Osteoblast (primary cell): ENCODE data around the gene METAP1D. TPM values are rescaled to one million over a fixed set of nuclear protein-coding genes. Genes with fewer than 3 reads are reported as not detected.

ENCODE experiments used
- DNase-seq: peaks from one replicate; pipeline ENCODE4 v3.0.0; 2011; ENCODE audit warnings: low spot score, mixed read lengths; ENCODE audit not compliant: insufficient read length; ENCODE audit errors: missing footprints
- H2AFZ ChIP-seq: 2 replicates; pipeline ENCODE4 v1.6.0; 2011; ENCODE audit warnings: mild to moderate bottlenecking, low read length
- H3K27ac ChIP-seq: 2 replicates; pipeline ENCODE4 v1.5.1; 2011; ENCODE audit warnings: mild to moderate bottlenecking, low read depth, low read length, moderate library complexity
- H3K27me3 ChIP-seq: 2 replicates; pipeline ENCODE4 v1.6.0; 2012; ENCODE audit warnings: mild to moderate bottlenecking, control low read depth, inconsistent platforms, low read length, moderate library complexity; ENCODE audit not compliant: insufficient read depth
- H3K36me3 ChIP-seq: 2 replicates; pipeline ENCODE4 v1.5.1; 2011; ENCODE audit warnings: mild to moderate bottlenecking, low read length, control low read depth, moderate library complexity; ENCODE audit not compliant: insufficient read depth
- H3K4me1 ChIP-seq: 2 replicates; pipeline ENCODE4 v1.5.1; 2011; ENCODE audit warnings: mild to moderate bottlenecking, low read length, control low read depth, moderate library complexity; ENCODE audit not compliant: insufficient read depth
- H3K4me2 ChIP-seq: 2 replicates; pipeline ENCODE4 v1.6.0; 2011; ENCODE audit warnings: mild to moderate bottlenecking, low read length; ENCODE audit not compliant: insufficient read depth
- H3K4me3 ChIP-seq: fragments of 200-600 bp; sonication (generic); 3 replicates; pipeline ENCODE4 v1.5.1; 2012; ENCODE audit warnings: mild to moderate bottlenecking, low read length, inconsistent platforms; ENCODE audit not compliant: insufficient read depth
- H3K79me2 ChIP-seq: 2 replicates; pipeline ENCODE4 v1.6.0; 2012; ENCODE audit warnings: mild to moderate bottlenecking, low read length, control low read depth, inconsistent platforms; ENCODE audit not compliant: insufficient read depth
- H3K9me3 ChIP-seq: 2 replicates; pipeline ENCODE4 v1.5.1; 2011; ENCODE audit warnings: low read depth, low read length, control low read depth
- H4K20me1 ChIP-seq: 2 replicates; pipeline ENCODE4 v1.6.0; 2012; ENCODE audit warnings: mild to moderate bottlenecking, low read length, control low read depth; ENCODE audit not compliant: insufficient read depth
- total RNA-seq: library from RNA; depleted of rRNA; stranded (reverse); fragments of >200 nt; gene quantifications from 2 replicates; pipeline ENCODE4 v1.2.3, GENCODE V29; 2012
- TF ChIP-seq, protein P1 (sequence below): IDR thresholded peaks from 2 replicates; pipeline ENCODE4 v1.5.1; 2011; ENCODE audit warnings: mild to moderate bottlenecking, low read depth, low read length, moderate library complexity; ENCODE audit errors: extremely low read depth

The METAP1D gene
- total RNA-seq, 1 donor, result 11.2 TPM

DNA sequence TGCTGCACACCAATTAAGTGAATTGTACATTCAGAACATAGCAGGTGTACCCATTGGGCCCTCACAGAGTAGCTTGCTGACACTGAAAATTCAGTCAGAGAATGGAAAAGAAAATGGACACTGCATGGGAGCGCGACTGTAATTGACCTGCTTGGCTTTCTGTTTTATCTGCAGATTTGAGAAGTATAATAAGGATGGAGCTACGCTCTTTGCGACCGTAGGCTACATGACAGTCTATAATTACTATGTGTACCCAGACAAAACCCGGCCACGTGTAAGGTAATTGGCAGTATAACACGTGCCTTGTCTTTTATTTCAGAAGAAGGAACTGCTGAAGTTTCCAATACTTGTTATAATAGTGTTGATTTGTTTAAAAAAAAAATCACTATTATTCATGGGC, 33.5 kb upstream of the METAP1D start:
- no peak overlapping the region for H2AFZ ChIP-seq
- TF ChIP-seq, protein P1, sequence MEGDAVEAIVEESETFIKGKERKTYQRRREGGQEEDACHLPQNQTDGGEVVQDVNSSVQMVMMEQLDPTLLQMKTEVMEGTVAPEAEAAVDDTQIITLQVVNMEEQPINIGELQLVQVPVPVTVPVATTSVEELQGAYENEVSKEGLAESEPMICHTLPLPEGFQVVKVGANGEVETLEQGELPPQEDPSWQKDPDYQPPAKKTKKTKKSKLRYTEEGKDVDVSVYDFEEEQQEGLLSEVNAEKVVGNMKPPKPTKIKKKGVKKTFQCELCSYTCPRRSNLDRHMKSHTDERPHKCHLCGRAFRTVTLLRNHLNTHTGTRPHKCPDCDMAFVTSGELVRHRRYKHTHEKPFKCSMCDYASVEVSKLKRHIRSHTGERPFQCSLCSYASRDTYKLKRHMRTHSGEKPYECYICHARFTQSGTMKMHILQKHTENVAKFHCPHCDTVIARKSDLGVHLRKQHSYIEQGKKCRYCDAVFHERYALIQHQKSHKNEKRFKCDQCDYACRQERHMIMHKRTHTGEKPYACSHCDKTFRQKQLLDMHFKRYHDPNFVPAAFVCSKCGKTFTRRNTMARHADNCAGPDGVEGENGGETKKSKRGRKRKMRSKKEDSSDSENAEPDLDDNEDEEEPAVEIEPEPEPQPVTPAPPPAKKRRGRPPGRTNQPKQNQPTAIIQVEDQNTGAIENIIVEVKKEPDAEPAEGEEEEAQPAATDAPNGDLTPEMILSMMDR, result no peak
- H3K36me3 ChIP-seq, result peaks cover 7% of the 10 kb centered on the region

DNA sequence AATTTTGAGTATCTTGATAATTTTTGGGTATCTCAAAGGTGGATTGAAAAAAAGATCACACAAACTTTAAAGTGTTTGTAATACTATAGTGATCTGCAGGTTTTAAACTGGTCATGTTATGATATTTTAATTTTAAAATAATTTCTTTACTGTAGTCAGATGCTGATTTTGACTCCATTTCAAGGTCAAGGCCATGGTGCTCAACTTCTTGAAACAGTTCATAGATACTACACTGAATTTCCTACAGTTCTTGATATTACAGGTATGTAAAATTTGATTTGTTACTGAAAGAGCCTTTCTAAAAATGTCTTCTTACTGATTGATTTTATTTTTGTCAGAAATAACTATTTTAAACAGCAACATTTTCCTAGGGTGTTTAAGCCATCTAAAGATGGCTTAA, 33.1 kb upstream of the METAP1D start:
- Histone ChIP-seq H3K36me3 (peaks cover 7% of the 10 kb centered on the region), H3K27me3 (no peaks in the 10 kb centered on the region), H3K9me3 (no peaks in the 10 kb centered on the region), H3K4me1 (no peaks in the 10 kb centered on the region), H2AFZ (no peak overlapping the region), H3K4me2 (no peak overlapping the region), H3K79me2 (peaks cover 4% of the 10 kb centered on the region), H4K20me1 (no peaks in the 10 kb centered on the region), H3K27ac (no peak overlapping the region), H3K4me3 (no peak overlapping the region)
- no peak for DNase-seq
- TF ChIP-seq, protein P1, result no peak

More for the DNA sequence above, 33.5 kb upstream of the METAP1D start:
- no peaks in the 10 kb centered on the region for H3K9me3 ChIP-seq
- H3K4me1 ChIP-seq, result no peaks in the 10 kb centered on the region
- H3K27me3 ChIP-seq, result no peaks in the 10 kb centered on the region
- H4K20me1 ChIP-seq, result no peaks in the 10 kb centered on the region
- DNase-seq, result no peak
- H3K4me2 ChIP-seq, result no peak overlapping the region
- H3K4me3 ChIP-seq, result no peak overlapping the region
- H3K27ac ChIP-seq, result no peak overlapping the region
- peaks cover 5% of the 10 kb centered on the region for H3K79me2 ChIP-seq

DNA sequence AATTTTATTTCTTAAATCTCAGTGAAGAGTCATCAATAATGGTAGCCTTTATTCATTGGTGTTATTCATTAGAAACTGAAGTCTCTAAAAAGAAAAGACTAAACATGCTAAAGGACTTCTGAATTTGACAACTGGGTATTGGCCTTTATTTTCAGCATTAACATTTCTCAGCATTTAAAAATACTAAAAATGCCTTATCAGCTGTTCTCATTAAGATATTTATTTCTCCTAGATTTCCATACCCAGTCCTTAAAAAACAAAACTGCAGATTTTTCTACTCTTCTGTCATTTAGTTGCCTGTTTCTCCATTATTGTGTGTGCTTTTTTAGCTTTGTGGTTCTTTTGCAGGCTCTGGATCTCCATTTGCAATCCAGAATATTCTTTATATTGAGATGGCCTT, 31.2 kb upstream of the METAP1D start:
- Histone ChIP-seq H3K36me3 (peaks cover 7% of the 10 kb centered on the region), H3K9me3 (no peaks in the 10 kb centered on the region), H4K20me1 (no peaks in the 10 kb centered on the region), H3K4me3 (no peak overlapping the region), H2AFZ (no peak overlapping the region), H3K27me3 (no peaks in the 10 kb centered on the region), H3K79me2 (peaks cover 7% of the 10 kb centered on the region), H3K27ac (no peak overlapping the region), H3K4me2 (no peak overlapping the region), H3K4me1 (no peaks in the 10 kb centered on the region)
- DNase-seq, result no peak
- TF ChIP-seq, protein P1, result no peak

DNA sequence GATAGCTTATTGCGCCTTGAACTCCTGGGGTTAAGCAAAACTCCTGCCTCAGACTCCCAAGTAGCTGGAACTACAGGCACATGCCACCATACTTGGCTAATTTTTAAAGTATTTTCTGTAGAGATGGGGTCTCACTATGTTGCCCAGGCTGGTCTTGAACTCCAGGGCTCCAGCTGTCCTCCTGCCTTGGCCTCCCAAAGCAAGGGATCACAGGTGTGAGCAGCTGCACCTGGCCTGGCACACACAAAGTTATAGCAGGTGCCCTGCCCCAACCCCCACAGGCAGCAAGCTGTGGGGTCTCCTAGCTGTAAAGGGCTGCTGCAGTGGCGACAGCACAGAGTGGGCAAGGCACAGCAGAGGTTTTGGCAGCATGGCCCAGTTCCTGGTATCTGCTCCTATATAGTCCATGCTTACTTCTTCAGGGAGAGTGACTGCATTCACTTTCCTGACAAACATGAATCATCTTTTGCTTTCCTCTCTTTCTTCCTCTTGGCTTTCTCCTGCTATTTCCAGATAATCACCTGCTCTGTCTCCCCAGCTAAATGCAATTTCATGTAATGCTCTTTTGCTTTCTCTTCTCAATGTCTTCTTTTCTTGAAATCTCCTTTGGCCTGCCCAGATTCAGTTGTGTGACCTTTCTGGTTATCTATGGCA, 27.3 kb upstream of the METAP1D start:
- TF ChIP-seq, protein P1, result no peak
- peaks cover 4% of the 10 kb centered on the region for H3K79me2 ChIP-seq
- H3K4me2 ChIP-seq, result no peak overlapping the region
- no peak for DNase-seq
- H3K4me1 ChIP-seq, result no peaks in the 10 kb centered on the region
- H3K27ac ChIP-seq, result no peak overlapping the region
- H3K36me3 ChIP-seq, result peaks cover 5% of the 10 kb centered on the region
- no peaks in the 10 kb centered on the region for H3K27me3 ChIP-seq
- H4K20me1 ChIP-seq, result no peaks in the 10 kb centered on the region
- H2AFZ ChIP-seq, result no peak overlapping the region
- no peak overlapping the region for H3K4me3 ChIP-seq
- H3K9me3 ChIP-seq, result no peaks in the 10 kb centered on the region
